Cardiac fibroblast (primary cell): ENCODE measurements around the gene STAG1.

Experiments used
- DNase-seq, 2 donors: peaks; one replicate each; pipeline versions ENCODE4 v3.0.0 to v3.0.0-alpha.2; 2010; ENCODE audit warnings: low read depth in 2 of 2
- H3K4me3 ChIP-seq, 2 donors: replicated peaks in 1 of 2; 1 replicate in 1 of 2; 2 replicates in 1 of 2; pipeline ENCODE4 v1.5.1; 2011; ENCODE audit warnings: low read depth in 2 of 2, low read length in 2 of 2, mild to moderate bottlenecking in 2 of 2, moderate library complexity in 1 of 2
- TF ChIP-seq, protein P1 (sequence below): IDR thresholded peaks from one replicate; pipeline ENCODE4 v1.5.1; 2011; ENCODE audit warnings: low read depth, mild to moderate bottlenecking, low read length, inconsistent platforms

Gene STAG1

DNA sequence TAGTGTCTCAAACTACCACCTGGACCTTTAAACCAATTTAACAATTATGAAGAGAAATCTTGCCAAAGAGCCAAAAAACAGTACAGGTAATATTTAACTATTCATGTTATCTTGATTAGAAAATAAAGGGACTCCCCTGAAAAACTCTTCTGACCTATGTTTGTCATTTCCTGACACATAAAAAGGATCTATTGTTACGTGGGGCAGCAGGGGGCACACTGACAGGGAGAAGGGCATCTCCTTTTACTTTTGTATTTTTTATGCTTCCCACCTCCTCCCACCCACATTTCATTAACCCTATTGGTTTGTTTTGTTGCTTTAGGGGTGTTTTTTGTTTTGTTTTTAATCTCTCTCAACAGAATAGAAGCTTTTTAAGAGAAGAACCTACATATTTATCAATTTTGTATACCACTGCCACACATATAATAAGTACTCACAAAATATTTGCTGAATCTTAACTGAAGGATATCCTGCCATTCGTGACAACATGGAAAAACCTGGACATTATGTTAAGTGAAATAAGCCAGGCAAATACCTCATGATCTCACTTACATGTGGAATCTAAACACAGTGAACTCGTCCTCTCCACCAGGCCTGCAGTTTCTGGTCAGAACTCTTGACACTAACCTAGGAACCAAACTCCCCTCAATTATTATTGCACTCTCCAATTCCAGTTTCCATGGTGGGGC is 17.7 kb downstream of the STAG1 start:
- DNase-seq, result no peak
- TF ChIP-seq, protein P1, sequence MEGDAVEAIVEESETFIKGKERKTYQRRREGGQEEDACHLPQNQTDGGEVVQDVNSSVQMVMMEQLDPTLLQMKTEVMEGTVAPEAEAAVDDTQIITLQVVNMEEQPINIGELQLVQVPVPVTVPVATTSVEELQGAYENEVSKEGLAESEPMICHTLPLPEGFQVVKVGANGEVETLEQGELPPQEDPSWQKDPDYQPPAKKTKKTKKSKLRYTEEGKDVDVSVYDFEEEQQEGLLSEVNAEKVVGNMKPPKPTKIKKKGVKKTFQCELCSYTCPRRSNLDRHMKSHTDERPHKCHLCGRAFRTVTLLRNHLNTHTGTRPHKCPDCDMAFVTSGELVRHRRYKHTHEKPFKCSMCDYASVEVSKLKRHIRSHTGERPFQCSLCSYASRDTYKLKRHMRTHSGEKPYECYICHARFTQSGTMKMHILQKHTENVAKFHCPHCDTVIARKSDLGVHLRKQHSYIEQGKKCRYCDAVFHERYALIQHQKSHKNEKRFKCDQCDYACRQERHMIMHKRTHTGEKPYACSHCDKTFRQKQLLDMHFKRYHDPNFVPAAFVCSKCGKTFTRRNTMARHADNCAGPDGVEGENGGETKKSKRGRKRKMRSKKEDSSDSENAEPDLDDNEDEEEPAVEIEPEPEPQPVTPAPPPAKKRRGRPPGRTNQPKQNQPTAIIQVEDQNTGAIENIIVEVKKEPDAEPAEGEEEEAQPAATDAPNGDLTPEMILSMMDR, result no peak
- H3K4me3 ChIP-seq, result no peak overlapping the region

DNA sequence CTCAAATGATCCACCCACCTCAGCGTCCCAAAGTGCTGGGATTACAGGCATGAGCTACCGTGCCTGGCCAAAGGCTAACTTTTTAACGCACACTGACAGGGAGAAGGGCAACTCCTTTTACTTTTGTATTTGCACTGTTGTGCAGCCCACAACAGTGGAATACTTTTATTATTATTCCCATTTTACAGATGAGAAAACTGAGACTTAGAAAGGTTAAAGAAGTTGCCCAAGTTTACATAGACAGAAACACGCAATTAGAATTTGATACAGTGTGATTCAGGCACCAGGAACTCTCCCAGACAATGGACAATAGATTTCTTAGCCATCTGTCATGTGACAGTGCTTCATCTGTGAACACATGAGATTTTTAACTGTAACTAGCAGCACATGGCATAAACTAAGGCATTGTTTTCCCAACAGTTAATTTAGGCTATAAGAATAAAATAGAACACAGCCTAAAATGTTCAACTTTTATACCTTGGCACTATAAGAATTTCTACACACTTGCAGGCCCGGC is 18.8 kb downstream of the STAG1 start:
- no peak overlapping the region for H3K4me3 ChIP-seq
- TF ChIP-seq, protein P1, result no peak
- DNase-seq, result peak; percentile 26 to 79

DNA sequence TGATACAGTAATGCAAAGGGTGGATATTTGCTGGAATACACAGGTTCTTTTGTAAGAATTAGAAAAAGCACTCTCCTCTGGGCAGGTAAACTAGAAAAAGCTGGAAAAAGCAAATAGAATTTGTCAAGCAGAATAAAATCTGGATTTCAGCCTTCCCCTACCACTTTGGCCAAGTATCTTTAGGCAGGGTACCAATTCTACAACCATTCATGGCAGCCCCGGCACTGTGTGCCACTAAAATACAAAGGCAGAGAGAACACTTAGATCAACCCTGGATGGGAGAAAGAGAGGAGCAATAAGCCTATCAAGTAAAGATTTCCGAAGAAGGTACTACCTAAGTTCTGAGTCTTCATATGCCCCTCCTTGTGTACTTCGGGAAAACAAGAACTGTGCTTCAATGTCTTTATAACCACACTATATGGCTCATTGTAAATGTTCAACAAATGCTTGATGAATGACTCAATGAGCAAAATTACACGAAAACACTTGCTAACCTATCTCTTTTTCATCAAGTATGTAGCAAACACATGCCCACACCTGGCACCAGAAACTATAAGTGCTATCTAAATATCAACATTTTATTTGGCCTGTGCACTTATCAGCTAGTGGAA is 20.8 kb downstream of the STAG1 start:
- DNase-seq, result no peak
- no peak overlapping the region for H3K4me3 ChIP-seq
- TF ChIP-seq, protein P1, result no peak

DNA sequence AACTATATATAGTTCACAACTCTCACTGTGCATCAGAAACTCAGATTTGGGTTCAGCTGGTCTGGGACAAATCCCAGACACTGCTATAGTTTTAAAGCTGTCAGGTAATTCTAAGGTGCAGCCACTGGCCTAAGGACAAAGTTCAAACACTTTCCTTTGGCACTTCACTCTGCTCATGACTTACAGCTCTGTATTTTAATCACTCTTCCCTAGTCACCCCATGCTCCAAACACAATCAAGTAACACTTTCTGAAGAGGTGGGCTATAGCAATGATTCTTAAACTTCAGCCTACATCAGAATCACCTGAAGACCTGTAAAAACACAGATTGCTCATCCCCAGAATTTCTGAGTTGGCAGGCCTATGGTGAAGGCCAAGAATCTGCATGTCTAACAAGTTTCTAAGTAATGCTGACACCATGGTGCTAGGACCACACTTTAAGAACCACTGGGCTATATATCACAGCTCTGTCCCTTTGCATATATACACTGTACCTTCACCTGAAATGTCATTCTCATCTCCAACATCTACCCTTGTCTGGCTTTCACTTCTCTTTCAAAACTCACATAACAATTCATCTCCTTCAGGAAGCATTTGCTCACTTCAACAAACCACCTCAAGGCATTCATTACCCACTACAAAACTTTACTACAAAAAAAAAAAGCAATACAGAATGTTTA is 21.4 kb downstream of the STAG1 start:
- TF ChIP-seq, protein P1, result no peak
- H3K4me3 ChIP-seq, result no peak overlapping the region
- DNase-seq, result no peak

DNA sequence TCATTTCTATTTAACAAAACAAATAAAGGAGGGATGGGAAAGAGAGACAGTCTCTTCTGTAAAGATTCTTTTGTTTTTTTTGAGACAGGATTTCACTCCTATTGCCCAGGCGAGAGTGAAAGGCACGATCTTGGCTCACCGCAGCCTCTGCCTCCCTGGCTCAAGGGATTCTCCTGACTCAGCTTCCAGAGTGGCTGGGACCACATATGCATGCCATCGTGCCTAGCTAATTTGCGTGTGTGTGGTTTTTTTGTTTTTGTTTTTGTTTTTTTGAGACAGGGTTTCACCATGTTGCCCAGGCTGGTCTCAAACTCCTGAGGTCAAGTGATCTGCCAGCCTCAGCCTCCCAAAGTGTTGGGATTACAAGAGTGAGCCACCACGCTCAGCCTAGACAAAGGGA is 23.3 kb downstream of the STAG1 start:
- peak overlapping the region in 1 of 2 donors; percentile 11 for H3K4me3 ChIP-seq
- TF ChIP-seq, protein P1, result no peak
- peak; percentile 71 to 91 for DNase-seq

DNA sequence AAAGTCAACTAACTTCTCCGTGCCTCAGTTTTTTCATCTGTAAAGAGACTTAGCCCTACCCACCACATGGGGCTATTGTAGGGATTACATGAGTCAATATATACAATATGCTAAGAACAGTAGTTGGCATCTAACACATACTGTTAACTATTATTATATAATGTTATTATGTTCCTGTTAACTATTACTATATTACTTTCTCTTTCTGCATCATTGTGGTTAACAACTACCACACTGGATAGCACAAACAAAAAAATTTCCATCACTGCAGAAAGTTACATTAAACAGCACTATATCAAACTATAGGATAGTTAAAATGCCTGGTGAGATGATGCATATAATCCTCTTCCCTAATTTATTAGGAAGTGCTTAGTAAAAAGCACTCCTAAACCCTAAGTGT is 23.7 kb downstream of the STAG1 start:
- TF ChIP-seq, protein P1, result no peak
- H3K4me3 ChIP-seq, result peak overlapping the region in 1 of 2 donors; percentile 11
- DNase-seq, result no peak
